Activated CD4-positive, alpha-beta T cell treated with anti-CD3 and anti-CD28 coated beads, Interleukin-2, amount 10 ng/mL, durations not matched to agents 24 days and 14 days (primary cell): Measurements from ENCODE around the gene GALK2. TPM values are rescaled to one million over a fixed set of nuclear protein-coding genes. Genes with fewer than 3 reads are reported as not detected.
"Not testable (repeated sequence)": the region's sequence is repeated elsewhere in the genome, so short reads cannot be mapped to it uniquely, and the experiment has no call there.

Experiments used
- DNase-seq: peaks from one replicate; pipeline ENCODE4 v3.0.0; 2022
- H3K27ac Mint-ChIP-seq: one replicate; pipeline ENCODE4 v1.8.0; 2022; ENCODE audit warnings: mild to moderate bottlenecking, mixed read lengths
- H3K27me3 Mint-ChIP-seq: one replicate; pipeline ENCODE4 v1.8.0; 2022; ENCODE audit warnings: mixed read lengths
- H3K36me3 Mint-ChIP-seq: one replicate; pipeline ENCODE4 v1.8.0; 2022; ENCODE audit warnings: low read depth, mild to moderate bottlenecking, mixed read lengths
- H3K4me1 Mint-ChIP-seq: one replicate; pipeline ENCODE4 v1.8.0; 2021; ENCODE audit warnings: mixed read lengths
- H3K4me3 Mint-ChIP-seq: one replicate; pipeline ENCODE4 v1.8.0; 2022; ENCODE audit warnings: mild to moderate bottlenecking, moderate library complexity, mixed read lengths
- H3K9me3 Mint-ChIP-seq: one replicate; pipeline ENCODE4 v1.8.0; 2021; ENCODE audit warnings: mixed read lengths
- intact Hi-C: fragments of 100-400 bp; cut with micrococcal nuclease; formaldehyde crosslinking; loops from one replicate; pipeline ENCODE4 v1.15.1; 2023
- total RNA-seq: library from RNA; stranded (reverse); gene quantifications from 2 replicates; pipeline ENCODE4 v1.2.3, GENCODE V29; 2022

The GALK2 gene
- total RNA-seq, 1 donor from 2014 or later = 25.5 TPM

DNA sequence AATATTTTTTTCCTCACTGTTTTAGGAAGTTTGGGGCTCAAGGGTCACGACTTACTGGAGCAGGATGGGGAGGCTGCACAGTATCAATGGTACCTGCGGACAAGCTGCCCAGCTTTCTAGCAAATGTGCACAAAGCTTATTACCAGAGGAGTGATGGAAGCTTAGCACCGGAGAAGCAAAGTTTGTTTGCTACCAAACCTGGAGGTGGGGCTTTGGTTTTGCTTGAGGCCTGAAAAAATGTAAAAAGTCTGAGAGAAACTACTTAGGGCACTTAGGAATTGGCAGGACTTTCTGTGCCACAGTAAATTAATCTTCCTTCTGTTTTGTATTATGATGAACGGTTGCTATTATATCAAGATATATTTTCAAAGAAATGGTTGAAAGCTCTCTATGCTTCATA is 157.9 kb downstream of the GALK2 start:
- DNase-seq = no peak
- no peaks in the 10 kb centered on the region for H3K9me3 Mint-ChIP-seq
- peaks cover 5% of the 10 kb centered on the region for H3K4me1 Mint-ChIP-seq
- no peak overlapping the region for H3K4me3 Mint-ChIP-seq
- H3K27me3 Mint-ChIP-seq = no peaks in the 10 kb centered on the region
- intact Hi-C loops = no loop called here
- H3K36me3 Mint-ChIP-seq = peaks cover 15% of the 10 kb centered on the region
- no peak overlapping the region for H3K27ac Mint-ChIP-seq

DNA sequence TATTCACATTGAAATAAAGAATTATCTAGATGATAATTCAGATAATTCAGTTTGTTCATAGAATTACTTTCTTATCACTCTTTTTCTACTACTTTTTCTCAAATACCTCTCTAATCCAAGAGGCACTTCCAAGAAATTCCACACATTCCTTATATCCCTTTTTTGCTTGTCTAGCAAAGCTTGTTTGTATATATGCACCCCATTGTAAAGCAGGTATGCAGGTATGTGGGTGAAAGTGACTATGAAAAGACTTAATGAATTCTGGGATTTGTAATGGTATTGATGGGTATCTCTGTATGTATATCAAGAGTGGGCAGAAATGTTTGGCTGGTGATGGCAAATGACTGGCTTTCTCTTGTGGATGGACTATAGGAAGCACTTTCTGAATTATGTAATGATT is 158.9 kb downstream of the GALK2 start:
- Mint-ChIP-seq H3K9me3 (no peaks in the 10 kb centered on the region), H3K27ac (no peak overlapping the region), H3K27me3 (no peaks in the 10 kb centered on the region), H3K4me1 (peaks cover 5% of the 10 kb centered on the region), H3K4me3 (no peak overlapping the region), H3K36me3 (peaks cover 13% of the 10 kb centered on the region)
- intact Hi-C loops = no loop called here
- no peak for DNase-seq

DNA sequence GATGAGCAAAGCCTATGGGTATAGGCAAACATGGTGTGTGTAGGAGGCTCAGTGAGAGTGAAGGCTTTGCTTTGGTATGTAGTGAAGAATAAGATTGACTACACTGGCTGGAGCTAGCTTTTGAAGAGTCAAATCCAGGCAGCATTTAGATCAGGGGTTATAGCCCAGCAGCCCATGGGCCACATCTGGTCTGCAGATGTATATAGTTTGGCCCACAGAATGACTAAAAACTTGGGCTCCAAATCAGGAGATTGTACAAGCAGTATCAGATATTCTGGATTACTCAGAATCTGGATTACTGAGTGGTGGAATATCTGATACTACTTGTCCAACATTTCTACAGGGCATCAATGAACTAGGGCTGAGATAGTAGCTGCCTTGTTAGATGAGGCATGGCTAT is 160.1 kb downstream of the GALK2 start:
- intact Hi-C loops = no loop called here
- Mint-ChIP-seq H3K4me1 (peaks cover 5% of the 10 kb centered on the region), H3K9me3 (no peaks in the 10 kb centered on the region), H3K36me3 (peaks cover 15% of the 10 kb centered on the region), H3K27me3 (no peaks in the 10 kb centered on the region), H3K27ac (no peak overlapping the region), H3K4me3 (no peak overlapping the region)
- no peak for DNase-seq

DNA sequence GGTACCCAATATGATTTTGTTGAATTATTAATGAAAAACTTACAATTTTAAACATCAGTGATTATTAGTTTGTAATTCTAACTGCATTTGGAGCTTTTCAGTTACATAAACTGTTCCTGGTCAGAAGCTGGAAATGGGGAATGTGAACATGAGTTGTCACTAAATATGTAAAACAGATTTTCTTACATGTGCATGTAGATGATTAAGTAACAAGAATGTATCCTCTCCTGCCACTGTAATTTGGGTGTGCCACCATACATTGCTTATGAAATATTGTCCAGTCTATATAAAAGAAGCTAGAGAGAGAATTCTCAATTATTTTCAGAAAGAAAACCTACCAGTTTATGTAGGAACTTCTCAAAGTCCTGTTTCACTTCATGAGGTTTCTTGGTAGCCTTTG is 161.4 kb downstream of the GALK2 start:
- Mint-ChIP-seq H3K27me3 (no peaks in the 10 kb centered on the region), H3K36me3 (peaks cover 15% of the 10 kb centered on the region), H3K9me3 (no peaks in the 10 kb centered on the region), H3K4me1 (peaks cover 5% of the 10 kb centered on the region), H3K4me3 (no peak overlapping the region), H3K27ac (no peak overlapping the region)
- no peak for DNase-seq
- intact Hi-C loops = no loop called here

DNA sequence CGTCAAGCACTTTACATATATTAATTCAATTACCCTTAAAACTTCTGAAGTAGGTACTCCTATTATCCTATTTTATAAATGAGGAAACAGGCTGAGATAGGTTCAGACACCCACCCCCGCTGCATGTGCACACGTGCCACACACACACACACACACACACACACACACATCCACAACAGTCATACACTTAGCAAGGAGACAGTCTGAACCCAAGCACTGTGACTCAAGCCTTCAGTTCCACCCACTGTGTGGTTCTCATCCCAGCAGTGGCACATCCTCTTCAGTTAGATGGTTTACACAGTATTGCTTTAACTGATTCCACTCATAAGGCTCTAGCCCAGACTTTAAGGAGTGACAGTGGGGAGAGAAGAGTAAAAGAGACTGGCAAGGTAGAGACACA is 161.9 kb downstream of the GALK2 start:
- intact Hi-C loops = no loop called here
- DNase-seq = no peak
- H3K4me1 Mint-ChIP-seq = peaks cover 5% of the 10 kb centered on the region
- H3K36me3 Mint-ChIP-seq = peaks cover 17% of the 10 kb centered on the region
- no peaks in the 10 kb centered on the region for H3K27me3 Mint-ChIP-seq
- no peak overlapping the region for H3K4me3 Mint-ChIP-seq
- no peak overlapping the region for H3K27ac Mint-ChIP-seq
- H3K9me3 Mint-ChIP-seq = no peaks in the 10 kb centered on the region

DNA sequence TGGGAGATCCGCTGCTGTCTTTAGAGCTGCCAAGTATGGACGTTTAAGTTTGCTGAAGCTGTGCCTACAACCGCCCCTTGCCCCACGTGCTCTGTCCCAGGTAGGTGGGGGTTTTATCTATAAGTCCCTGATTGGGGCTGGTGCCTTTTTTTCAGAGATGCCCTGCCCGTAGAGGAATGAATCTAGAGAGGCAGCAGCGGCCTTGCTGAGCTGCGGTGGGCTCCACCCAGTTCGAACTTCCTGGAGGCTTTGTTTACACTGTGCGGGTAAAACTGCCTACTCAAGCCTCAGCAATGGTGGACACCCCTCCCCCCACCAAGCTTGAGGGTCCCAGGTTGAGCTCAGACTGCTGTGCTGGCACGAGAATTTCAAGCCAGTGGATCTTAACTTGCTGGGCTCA is 169.6 kb downstream of the GALK2 start:
- intact Hi-C loops = no loop called here
- Mint-ChIP-seq H3K27me3 (no peaks in the 10 kb centered on the region), H3K4me1 (no peaks in the 10 kb centered on the region), H3K27ac (no peak overlapping the region), H3K4me3 (no peak overlapping the region), H3K36me3 (peaks cover 20% of the 10 kb centered on the region), H3K9me3 (peaks cover 17% of the 10 kb centered on the region)
- DNase-seq = no peak

DNA sequence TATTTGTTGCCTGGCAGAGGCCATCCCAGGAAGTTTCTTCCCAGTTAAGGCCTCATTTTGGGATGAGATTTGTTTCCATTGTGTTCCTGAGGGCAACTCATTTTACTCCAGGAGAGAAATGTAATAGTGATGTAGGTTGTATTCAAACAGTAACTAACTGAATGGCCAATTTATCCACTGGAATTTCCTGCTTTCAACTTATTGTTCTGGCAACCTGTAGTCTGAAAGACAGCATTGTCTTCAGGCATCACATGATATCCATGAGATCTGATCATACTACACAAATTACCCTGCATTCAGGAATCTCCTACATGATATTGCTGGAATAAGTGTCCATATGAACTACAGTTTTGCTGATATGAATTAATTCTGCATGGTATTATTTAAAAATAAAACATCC is 173.5 kb downstream of the GALK2 start:
- H3K36me3 Mint-ChIP-seq = peaks cover 16% of the 10 kb centered on the region
- H3K27me3 Mint-ChIP-seq = no peaks in the 10 kb centered on the region
- DNase-seq = no peak
- intact Hi-C loops = no loop called here
- no peaks in the 10 kb centered on the region for H3K4me1 Mint-ChIP-seq
- H3K4me3 Mint-ChIP-seq = no peak overlapping the region
- H3K27ac Mint-ChIP-seq = no peak overlapping the region
- H3K9me3 Mint-ChIP-seq = peaks cover 15% of the 10 kb centered on the region

DNA sequence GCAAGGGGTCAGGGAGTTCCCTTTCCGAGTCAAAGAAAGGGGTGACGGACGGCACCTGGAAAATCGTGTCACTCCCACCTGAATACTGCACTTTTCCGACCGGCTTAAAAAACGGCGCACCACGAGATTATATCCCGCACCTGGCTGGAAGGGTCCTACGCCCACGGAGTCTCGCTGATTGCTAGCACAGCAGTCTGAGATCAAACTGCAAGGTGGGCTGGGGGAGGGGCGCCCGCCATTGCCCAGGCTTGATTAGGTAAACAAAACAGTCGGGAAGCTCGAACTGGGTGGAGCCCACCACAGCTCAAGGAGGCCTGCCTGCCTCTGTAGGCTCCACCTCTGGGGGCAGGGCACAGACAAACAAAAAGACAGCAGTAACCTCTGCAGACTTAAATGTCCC is 184.4 kb downstream of the GALK2 start:
- intact Hi-C loops, H3K4me1 Mint-ChIP-seq, H3K4me3 Mint-ChIP-seq, H3K27ac Mint-ChIP-seq, H3K36me3 Mint-ChIP-seq, H3K27me3 Mint-ChIP-seq, H3K9me3 Mint-ChIP-seq, DNase-seq: not testable (repeated sequence)

DNA sequence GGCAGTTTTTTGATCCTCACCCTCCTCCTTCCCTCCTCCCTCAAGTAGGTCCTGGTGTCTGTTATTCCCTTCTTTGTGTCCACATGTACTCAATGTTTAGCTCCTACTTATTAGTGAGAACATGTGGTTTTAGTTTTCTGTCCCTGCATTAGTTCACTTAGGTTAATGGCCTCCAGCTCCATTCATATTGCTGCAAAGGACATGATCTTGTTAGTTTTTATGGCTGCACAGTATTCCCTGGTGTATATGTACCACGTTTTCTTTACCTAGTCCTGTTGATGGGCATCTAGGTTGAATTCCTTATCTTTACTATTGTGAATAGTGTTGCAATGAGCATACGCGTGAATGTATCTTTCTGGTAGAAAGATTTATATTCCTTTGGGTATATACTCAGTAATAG is 191.3 kb downstream of the GALK2 start:
- no peak overlapping the region for H3K4me3 Mint-ChIP-seq
- H3K4me1 Mint-ChIP-seq = no peaks in the 10 kb centered on the region
- no peak for DNase-seq
- H3K27ac Mint-ChIP-seq = no peak overlapping the region
- intact Hi-C loops = no loop called here
- no peaks in the 10 kb centered on the region for H3K27me3 Mint-ChIP-seq
- H3K36me3 Mint-ChIP-seq = no peaks in the 10 kb centered on the region
- H3K9me3 Mint-ChIP-seq = peaks cover 16% of the 10 kb centered on the region

DNA sequence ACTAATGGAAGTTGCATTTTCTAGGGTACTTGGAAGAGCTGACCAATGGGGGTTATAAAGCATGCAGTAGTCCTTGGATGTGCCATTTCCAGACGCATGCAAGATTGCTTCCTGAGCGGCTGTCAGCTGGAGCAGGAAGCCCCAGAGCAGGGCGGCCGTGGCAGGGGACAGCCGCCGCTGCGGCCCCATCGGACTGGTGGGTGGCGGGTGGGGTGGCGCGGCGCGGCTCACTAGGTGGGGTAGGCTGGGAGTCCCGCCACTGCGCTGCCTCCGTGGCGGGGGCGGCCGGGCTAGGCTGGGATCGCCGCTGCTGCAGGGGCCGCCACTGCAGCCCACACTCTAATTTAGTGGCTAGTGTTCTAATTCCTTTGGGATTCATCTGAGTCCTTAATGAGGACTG is 196.4 kb downstream of the GALK2 start:
- Mint-ChIP-seq H3K9me3 (peaks cover 17% of the 10 kb centered on the region), H3K27ac (no peak overlapping the region)
- intact Hi-C loops = no loop called here

DNA sequence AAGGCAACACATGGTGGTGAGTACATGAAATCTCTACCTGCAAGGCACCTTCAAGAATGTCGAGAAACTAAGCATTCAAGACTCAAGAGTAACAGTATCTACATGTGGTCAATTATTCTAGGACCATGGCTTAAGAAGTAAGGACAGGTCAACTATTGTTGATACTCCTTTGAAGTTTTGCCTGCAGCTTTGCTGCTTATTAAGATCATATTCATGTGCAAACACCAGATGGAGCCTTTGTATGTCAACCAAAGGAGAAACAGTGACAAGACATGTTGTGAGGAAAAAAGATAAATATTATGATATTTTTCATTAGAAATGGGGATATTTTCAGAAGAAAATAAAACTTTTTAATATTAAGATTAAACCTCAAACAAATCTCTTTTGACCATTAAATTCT is 200.7 kb downstream of the GALK2 start:
- no peak overlapping the region for H3K27ac Mint-ChIP-seq
- no peaks in the 10 kb centered on the region for H3K36me3 Mint-ChIP-seq

More for the DNA sequence above, 196.4 kb downstream of the GALK2 start:
- Mint-ChIP-seq H3K4me1 (no peaks in the 10 kb centered on the region), H3K36me3 (no peaks in the 10 kb centered on the region), H3K4me3 (no peak overlapping the region), H3K27me3 (no peaks in the 10 kb centered on the region)
- DNase-seq = no peak

DNA sequence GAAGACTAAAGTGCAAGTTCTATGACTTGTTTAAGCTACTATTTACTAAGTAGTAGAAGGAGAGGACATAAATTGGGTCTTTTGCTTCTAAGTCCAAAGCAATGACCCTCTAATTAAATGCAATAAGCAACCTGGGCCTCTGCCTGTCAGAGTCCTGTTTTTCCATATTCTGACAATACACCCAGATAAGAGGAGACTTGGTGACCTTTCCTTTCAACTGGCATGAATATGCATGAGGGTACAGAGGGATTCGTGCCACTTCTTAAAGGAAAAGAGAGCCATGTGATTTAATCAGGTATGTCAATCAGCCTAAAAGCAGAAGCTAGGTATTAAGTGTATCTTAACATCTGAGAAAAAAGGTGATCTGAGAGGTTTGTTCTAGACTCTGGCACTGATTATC is 202.3 kb downstream of the GALK2 start:
- H3K9me3 Mint-ChIP-seq = no peaks in the 10 kb centered on the region
- DNase-seq = no peak
- H3K36me3 Mint-ChIP-seq = no peaks in the 10 kb centered on the region
- H3K27ac Mint-ChIP-seq = no peak overlapping the region
- no peaks in the 10 kb centered on the region for H3K4me1 Mint-ChIP-seq
- H3K4me3 Mint-ChIP-seq = no peak overlapping the region
- peaks cover 4% of the 10 kb centered on the region for H3K27me3 Mint-ChIP-seq
- intact Hi-C loops = no loop called here

More for the DNA sequence above, 200.7 kb downstream of the GALK2 start:
- no peak for DNase-seq
- Mint-ChIP-seq H3K27me3 (peaks cover under 1% of the 10 kb centered on the region), H3K4me1 (no peaks in the 10 kb centered on the region), H3K9me3 (peaks cover 7% of the 10 kb centered on the region), H3K4me3 (no peak overlapping the region)
- intact Hi-C loops = no loop called here

DNA sequence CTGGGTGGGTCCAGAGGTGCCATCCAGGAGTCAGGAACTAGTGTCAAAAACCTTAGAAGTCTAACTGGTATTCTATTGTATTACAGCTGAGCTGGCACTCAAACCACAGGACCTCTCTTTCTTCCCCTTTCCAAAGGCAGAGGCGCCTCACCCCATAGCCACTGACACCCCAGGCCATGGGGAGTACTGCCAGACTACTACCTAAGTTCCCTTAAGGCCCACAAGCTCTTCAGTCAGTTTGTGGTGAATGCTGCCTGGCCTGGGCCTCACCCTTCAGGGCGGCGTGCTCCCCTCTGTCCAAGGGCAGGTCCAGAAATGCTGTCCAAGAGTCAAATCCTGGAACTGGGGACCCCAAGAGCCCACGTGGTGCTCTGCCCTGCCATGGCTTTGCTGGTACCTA is 209.9 kb downstream of the GALK2 start:
- intact Hi-C loops = no loop called here
- no peak for DNase-seq
- H3K27ac Mint-ChIP-seq = no peak overlapping the region
- H3K27me3 Mint-ChIP-seq = peaks cover 13% of the 10 kb centered on the region
- H3K36me3 Mint-ChIP-seq = no peaks in the 10 kb centered on the region
- H3K4me3 Mint-ChIP-seq = no peak overlapping the region
- no peaks in the 10 kb centered on the region for H3K9me3 Mint-ChIP-seq
- no peaks in the 10 kb centered on the region for H3K4me1 Mint-ChIP-seq

DNA sequence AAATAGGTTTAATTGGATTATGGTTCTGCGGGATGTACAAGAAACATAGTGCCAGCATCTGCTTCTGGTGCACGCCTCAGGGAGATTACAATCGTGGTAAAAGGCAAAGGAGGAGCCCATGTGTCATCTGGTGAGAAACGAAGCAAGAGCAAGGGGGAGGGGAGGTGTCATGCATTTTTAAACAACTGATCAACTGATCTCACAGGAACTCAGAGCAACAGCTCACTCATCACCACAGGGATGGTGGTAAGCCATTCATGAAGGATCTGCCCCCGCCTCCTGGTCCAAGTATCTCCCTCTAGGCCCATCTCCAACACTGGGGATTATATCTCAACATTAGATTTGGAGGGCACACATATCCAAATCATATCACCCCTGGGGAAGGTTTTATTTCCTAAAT is 210.9 kb downstream of the GALK2 start:
- no peak overlapping the region for H3K27ac Mint-ChIP-seq
- DNase-seq = no peak
- intact Hi-C loops = no loop called here
- no peak overlapping the region for H3K4me3 Mint-ChIP-seq
- H3K36me3 Mint-ChIP-seq = no peaks in the 10 kb centered on the region
- H3K9me3 Mint-ChIP-seq = no peaks in the 10 kb centered on the region
- H3K27me3 Mint-ChIP-seq = peaks cover 11% of the 10 kb centered on the region
- H3K4me1 Mint-ChIP-seq = no peaks in the 10 kb centered on the region
